ENCODE measurements around the gene RNF26. TPM values are rescaled to one million over a fixed set of nuclear protein-coding genes. Genes with fewer than 3 reads are reported as not detected.

Gene RNF26
- total RNA-seq, 1 donor, result 5.2 TPM

GRCh38 chr11:119297938-119298337, 36.4 kb upstream of the RNF26 start:
- H3K4me3 ChIP-seq (ENCODE audit: low read depth, low read length), result no peak overlapping the region
- no peak for DNase-seq (ENCODE audit: low read depth)
- no peak for TF ChIP-seq CTCF (IDR thresholded peaks at IDR 0.05; ENCODE audit: insufficient read depth, low read depth, low read length)

DNA sequence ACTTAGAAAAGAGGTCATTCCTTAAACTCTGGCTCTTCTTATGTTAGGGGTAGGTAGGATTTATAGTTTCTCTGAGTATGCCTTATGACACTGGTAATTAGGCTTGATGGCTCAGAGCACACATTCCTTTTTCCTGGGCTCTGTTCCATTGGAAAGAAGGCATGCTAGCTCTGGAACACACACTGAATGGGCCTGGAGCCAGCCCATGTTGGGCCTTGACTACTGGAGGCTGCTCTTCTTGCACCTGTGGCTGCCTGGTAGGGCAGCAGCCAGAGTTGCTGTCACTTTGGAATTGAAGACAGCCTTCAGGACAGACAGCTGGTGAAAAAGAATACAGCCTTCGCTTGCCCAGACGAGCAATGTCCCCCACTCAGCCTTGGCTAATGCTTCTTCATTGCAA, 35.6 kb upstream of the RNF26 start:
- H3K4me3 ChIP-seq (ENCODE audit: low read depth, low read length), result no peak overlapping the region
- TF ChIP-seq CTCF (IDR thresholded peaks at IDR 0.05; ENCODE audit: insufficient read depth, low read depth, low read length), result no peak
- DNase-seq (ENCODE audit: low read depth), result no peak

DNA sequence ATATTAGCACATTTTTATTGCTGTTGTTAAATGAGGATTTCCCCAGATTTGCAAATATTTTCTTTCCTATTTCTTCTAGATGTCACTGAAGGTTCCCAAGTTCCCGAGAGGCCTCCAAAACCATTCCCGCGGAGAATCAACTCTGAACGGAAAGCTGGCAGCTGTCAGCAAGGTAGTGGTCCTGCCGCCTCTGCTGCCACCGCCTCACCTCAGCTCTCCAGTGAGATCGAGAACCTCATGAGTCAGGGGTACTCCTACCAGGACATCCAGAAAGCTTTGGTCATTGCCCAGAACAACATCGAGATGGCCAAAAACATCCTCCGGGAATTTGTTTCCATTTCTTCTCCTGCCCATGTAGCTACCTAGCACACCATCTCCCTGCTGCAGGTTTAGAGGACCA, 34.9 kb upstream of the RNF26 start:
- no peak for TF ChIP-seq CTCF (IDR thresholded peaks at IDR 0.05; ENCODE audit: insufficient read depth, low read depth, low read length)
- no peak overlapping the region for H3K4me3 ChIP-seq (ENCODE audit: low read depth, low read length)
- no peak for DNase-seq (ENCODE audit: low read depth)

- TF ChIP-seq CTCF (IDR thresholded peaks at IDR 0.05; ENCODE audit: insufficient read depth, low read depth, low read length), result no peak
- H3K4me3 ChIP-seq (ENCODE audit: low read depth, low read length), result no peak overlapping the region
- no peak for DNase-seq (ENCODE audit: low read depth)
These were observed 33.9 kb upstream of the RNF26 start for GRCh38 chr11:119300198-119300964.

- no peak overlapping the region for H3K4me3 ChIP-seq (ENCODE audit: low read depth, low read length)
- DNase-seq (ENCODE audit: low read depth), result no peak
- TF ChIP-seq CTCF (IDR thresholded peaks at IDR 0.05; ENCODE audit: insufficient read depth, low read depth, low read length), result no peak
These were observed 31.1 kb upstream of the RNF26 start for GRCh38 chr11:119303227-119303718.

DNA sequence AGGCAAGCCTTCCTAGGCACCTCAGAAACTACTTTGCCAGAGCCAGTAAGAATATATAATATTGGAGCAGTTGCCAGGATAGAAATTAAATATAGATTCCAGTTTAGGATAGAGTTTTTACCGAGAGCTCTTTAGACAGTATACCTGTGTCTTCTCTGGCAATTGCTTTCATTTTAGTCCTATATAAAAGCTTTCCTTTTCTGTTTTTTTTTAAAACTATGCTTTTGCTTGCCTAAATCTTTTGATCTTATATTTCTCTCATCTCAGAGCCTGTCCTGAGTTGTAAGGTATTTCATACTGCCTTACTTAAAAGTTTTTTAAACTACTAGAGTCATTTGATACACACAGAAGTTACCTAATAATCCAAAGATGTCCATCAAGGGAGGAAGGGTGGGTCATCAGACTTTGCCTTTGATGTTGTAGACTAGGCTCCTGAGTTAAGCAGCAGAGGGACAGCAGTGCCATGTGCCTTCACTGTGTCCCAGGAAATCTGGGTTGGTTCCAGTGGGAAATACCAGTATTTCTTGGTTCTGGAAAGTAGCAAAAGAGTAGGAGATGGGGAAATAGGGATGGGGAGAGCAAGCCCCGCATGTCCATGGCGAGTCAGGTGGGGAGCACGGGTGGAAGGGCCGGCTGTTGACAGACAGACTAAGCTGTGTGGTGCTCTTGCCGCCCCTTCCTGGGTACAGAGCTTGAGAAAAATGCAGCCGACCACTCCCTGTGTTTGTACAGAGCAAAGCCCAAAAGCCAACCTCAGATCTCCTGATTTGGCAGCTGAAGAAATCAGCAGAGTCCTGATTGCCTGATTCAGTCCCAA, 28.6 kb upstream of the RNF26 start:
- TF ChIP-seq CTCF (IDR thresholded peaks at IDR 0.05; ENCODE audit: insufficient read depth, low read depth, low read length), result no peak
- no peak for DNase-seq (ENCODE audit: low read depth)

More for the DNA sequence above, 28.6 kb upstream of the RNF26 start:
- H3K4me3 ChIP-seq (ENCODE audit: low read depth, low read length), result no peak overlapping the region
